Measurements from ENCODE around the gene GJC1.

The GJC1 gene

GRCh38 chr17:44829523-44830358 is at the start of gene GJC1:
Gene GJC1 (minus strand): TSS chr17:44830287. CDS start chr17:44805817, 24,470 bp downstream.
- FAIRE-seq: no peak

DNA sequence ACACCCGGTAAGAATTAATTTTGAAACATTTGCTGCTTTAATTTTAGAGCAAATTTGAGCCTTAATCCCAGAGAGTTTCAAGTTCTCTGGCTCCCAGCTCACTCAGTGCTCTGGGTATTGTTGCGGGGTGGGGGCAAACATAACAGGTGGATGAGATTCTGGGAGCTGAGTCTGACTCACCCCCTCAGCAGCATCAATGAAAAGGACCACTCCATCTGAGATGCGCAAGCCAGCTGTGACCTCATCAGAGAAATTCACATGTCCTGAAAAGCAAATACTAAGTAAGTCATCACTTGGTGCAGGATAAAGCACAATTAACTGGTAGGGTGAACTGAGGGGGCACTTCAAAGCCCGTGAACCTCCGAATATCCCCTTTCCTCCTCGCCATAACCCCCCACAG is 49.3 kb upstream of the GJC1 start:
- FAIRE-seq: no peak

DNA sequence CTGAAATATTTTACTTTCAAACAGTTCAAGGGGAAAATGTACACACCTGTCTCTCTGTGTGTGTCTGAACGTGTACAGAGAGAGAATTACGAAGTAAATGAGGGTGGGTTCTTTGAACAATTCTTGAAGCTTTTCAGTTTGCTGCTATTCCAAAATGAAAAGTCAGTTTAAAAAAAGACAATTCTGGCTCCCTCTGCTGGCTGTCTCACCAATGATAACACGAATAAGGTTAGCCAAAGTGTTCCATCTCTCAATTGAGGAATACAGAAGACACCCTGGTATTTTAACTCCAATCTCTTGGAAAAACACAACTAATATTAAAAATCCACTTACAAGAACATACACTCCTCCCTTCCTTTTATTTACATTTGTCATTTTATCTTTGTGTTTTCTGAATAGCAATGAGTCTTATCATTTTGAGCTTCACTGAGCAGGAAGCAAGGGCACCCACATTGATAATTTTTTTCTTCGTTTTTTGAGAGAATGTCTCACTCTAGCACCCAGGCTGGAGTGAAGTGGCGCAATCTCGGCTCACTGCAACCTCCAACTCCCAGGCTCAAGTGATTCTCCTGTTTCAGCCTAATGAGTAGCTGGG is 48.6 kb upstream of the GJC1 start:
- no peak for FAIRE-seq

- FAIRE-seq: no peak
Observed at GRCh38 chr17:44877121-44877520, 47.0 kb upstream of the GJC1 start.

DNA sequence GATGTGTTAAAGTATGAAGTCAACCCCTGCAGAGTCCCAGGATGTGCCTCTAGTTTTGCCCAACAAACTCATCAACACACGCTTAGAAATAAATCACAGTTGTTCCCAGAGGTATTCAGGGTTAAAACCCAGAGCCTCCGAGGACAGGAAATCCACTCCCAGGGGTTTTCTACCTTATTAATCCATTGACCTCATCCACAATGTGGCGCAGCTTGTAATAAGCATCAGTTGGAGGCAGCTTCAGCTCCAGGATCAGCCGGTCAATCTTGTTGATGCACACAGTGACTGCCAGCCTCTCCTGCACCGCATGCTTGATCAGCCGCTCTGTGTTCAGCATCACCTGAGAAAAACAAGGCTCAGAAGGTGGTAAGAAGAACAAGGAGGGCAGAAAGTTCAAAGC is 45.7 kb upstream of the GJC1 start:
- FAIRE-seq: no peak

GRCh38 chr17:44872131-44872768 is 42.2 kb upstream of the GJC1 start:
- FAIRE-seq: no peak

DNA sequence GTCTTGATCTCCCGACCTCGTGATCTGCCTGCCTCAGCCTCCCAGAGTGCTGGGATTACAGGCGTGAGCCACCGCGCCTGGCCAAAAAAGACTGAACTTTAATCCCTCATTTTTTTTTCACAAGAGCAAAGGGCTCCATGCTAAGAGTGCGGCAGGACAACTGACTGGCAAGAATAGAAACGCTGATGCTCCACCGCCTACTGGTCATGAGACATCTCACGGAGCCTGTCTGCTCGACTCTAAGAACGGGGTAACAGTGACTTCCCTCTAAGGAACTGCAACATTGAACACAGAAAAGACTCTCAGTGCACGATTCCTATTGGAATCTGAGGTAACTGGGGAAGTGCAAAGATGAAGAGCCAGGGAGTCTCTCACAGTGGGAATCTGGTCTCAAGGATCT is 41.5 kb upstream of the GJC1 start:
- no peak for FAIRE-seq

DNA sequence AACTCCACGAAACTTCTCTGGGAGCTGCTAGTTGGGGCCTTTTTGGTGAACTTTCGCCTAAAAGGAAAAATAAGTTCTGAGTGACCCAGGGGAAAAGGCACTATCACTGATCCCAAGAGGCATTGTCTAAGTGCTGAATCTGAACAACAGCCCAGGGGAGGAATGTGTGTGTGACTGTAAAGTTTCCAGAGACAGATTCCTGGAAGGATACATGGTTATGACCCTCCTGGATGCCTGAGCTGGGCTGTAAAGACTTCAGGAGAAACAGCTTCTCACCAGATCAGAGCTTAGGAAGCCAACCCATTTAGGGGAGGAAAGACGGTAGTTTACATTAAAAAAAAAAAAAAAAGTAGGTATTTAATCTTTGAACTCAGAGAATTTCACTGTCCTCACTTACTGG is 37.8 kb upstream of the GJC1 start:
- FAIRE-seq: no peak

DNA sequence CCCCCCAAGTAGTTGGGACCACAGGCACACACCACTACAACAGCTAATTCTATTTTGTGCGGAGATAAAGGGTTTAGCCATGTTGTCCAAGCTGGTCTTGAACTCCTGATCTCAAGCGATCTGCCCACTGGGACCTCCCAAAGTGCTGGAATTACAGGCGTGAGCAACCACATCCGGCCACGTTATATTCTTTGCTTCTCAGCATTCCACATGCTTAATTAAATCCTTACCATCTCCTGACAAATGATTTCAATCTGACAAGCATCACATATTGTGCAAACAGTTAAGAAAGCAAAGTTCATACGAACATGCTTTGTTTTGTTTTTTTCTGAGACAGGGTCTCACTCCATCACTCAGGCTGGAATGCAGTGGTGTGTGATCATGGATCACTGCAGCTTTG is 35.8 kb upstream of the GJC1 start:
- FAIRE-seq: no peak

DNA sequence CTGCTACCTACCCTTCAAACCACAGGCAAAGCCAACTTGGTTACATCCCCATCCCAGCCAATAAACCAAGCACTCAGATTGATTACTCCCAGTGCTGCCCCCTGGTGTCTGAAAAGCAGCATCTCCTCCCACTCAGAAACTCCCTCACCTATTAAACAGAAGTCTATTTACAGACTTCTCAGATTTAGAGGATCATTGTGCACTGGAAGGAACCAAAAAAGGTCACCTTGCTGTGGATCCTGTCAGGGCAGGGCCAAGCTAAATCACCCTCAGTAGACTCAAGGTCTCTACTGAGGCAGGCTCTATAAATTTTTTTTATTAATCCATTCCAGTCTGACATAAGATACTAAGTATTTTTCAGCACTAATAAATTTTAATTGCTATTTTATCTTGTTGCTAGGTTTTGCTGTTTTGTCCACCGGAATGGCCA is 35.2 kb upstream of the GJC1 start:
- no peak for FAIRE-seq

- no peak for FAIRE-seq
Observed at GRCh38 chr17:44864831-44865230, 34.7 kb upstream of the GJC1 start.

GRCh38 chr17:44863061-44863918 is 33.2 kb upstream of the GJC1 start:
- FAIRE-seq: no peak

DNA sequence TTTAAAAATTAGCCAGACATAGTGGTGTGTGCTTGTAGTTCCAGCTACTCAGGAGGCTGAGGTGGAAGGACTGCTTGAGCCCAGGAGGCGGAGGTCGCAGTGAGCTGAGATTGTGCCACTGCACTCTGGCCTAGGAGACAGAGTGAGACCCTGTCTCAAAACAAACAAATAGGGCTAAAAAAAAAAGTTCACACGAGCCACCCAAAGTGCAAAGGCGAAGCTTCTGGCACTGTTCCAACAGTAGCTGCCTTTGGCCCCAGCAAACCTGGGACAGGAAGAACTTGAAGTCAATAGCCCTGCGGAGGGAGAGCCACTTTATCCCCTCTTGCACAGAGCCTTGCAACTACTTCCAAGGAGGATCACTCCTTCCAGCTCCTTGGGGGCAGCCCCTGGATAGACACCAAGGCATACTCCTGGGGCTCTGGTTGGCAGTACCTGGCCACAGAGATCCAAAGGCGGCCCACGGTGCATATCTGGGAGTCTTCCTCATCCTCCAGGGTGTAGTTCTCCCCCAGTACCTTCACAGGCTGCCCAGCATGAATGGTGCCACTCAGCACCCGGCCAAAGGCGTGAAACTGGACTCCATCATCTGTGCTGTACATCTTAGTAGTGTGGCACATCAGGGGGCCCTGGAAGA is 32.3 kb upstream of the GJC1 start:
- no peak for FAIRE-seq

- FAIRE-seq: no peak
Observed at GRCh38 chr17:44859701-44860100, 29.6 kb upstream of the GJC1 start.

- FAIRE-seq: no peak
Observed at GRCh38 chr17:44854192-44854591, 24.1 kb upstream of the GJC1 start.

GRCh38 chr17:44850612-44851011 is 20.5 kb upstream of the GJC1 start:
- no peak for FAIRE-seq

DNA sequence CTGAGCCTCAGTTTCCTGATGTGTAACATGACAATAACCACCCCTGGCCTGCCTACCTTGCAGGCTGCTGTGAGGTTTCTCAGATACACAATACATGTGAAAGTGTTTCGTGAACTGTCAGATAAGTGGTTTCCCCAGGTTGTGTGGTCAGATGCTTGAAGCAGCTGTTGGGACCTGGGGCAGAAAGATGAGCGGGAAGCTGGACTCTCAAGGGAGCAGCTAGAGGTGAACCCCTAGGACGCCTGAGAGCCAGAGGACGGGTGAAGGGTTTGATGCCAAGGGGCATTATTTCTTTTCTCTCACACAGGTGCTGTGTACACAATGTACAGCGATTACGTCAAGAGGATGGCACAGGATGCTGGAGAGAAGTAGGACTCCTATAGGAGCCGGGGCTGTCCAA is 19.9 kb upstream of the GJC1 start:
- FAIRE-seq: no peak

GRCh38 chr17:44848961-44849489 is 18.9 kb upstream of the GJC1 start:
- FAIRE-seq: no peak

- FAIRE-seq: no peak
Observed at GRCh38 chr17:44848257-44848795, 18.2 kb upstream of the GJC1 start.

GRCh38 chr17:44847586-44847985 is 17.5 kb upstream of the GJC1 start, which contains the start of gene HIGD1B:
Gene HIGD1B (plus strand): TSS chr17:44847883. CDS start chr17:44848153, 270 bp downstream.
- no peak for FAIRE-seq

DNA sequence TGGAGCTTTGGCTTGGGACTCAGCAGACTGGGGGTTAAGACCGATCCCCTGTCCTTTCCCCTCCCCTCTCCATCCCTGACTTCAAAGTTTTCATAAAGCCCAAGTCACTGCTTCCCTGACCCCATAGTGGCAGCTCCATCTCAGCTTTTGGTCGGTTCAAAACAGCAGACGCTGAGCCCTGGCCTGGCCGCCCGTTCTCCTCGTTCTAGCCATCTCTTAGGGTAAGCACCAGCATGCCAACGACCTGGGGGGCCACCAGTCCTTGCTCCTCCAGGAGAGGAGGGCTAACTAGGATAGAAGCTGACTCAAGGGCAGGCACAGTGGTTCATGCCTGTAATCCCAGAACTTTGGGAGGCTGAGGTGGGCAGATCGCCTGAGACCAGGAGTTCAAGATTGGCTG is 16.1 kb upstream of the GJC1 start:
- FAIRE-seq: no peak

DNA sequence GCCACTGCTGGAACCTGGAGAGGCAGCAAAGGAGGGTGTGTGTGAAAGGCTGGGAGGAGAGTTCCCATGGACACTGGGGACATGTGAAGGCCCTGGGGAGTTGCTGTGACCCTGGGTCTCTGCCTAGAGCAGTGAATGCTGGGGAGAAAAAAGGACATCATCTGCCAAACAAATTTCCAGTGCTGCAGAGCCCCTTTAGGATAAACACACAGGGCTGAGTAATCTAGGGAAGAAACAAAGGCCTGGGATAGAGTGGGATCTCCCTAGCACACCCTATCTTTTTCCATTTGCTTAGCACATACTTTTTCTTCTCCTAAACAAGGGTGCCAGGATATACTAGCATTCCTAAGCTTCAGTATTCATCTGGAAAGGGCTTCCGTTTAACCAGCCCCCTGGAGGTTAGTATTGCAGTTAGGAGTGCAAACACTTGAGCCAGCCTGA is 14.3 kb upstream of the GJC1 start:
- no peak for FAIRE-seq

Data from islet of Langerhans (tissue), 1 donor.